HEK293T (cell line): ENCODE results near the gene FXN.

ENCODE experiments used
- ARNT ChIP-seq: fragments of 450-650 bp; IDR thresholded peaks from 2 replicates; pipeline ENCODE4 v1.6.1; 2017; ENCODE audit warnings: mild to moderate bottlenecking
- BHLHE40 ChIP-seq: fragments of 450-650 bp; IDR thresholded peaks from 2 replicates; pipeline ENCODE4 v1.6.1; 2016; ENCODE audit warnings: mild to moderate bottlenecking, moderate library complexity, borderline replicate concordance
- FOXA1 ChIP-seq: fragments of 450-650 bp; IDR thresholded peaks from 2 replicates; pipeline ENCODE4 v1.6.1; 2016; ENCODE audit warnings: mild to moderate bottlenecking
- FOXK2 ChIP-seq: fragments of 450-650 bp; IDR thresholded peaks from 2 replicates; pipeline ENCODE4 v1.6.1; 2016; ENCODE audit warnings: mild to moderate bottlenecking
- FOXM1 ChIP-seq: fragments of 450-650 bp; IDR thresholded peaks from 2 replicates; pipeline ENCODE4 v1.6.1; 2017; ENCODE audit warnings: mild to moderate bottlenecking, borderline replicate concordance
- PKNOX1 ChIP-seq: fragments of 450-650 bp; IDR thresholded peaks from 2 replicates; pipeline ENCODE4 v1.6.1; 2016
- SUZ12 ChIP-seq: fragments of 450-650 bp; IDR thresholded peaks from 2 replicates; pipeline ENCODE4 v1.6.1; 2016; ENCODE audit warnings: mild to moderate bottlenecking
- ZNF384 ChIP-seq: fragments of 450-650 bp; IDR thresholded peaks from 2 replicates; pipeline ENCODE4 v1.6.1; 2016

- no peak for TF ChIP-seq BHLHE40
- TF ChIP-seq FOXA1: no peak
- no peak for TF ChIP-seq FOXK2
- TF ChIP-seq ZNF384: no peak
- TF ChIP-seq ARNT: no peak
- TF ChIP-seq SUZ12: no peak
- TF ChIP-seq PKNOX1: no peak
- no peak for TF ChIP-seq FOXM1
Measured at GRCh38 chr9:69107771-69108170, 72.2 kb downstream of the FXN start.
